Fibroblast of mammary gland (primary cell): Measurements from ENCODE around the gene SLC25A3.

Source experiments
- DNase-seq: peaks from one replicate; pipeline ENCODE4 v3.0.0-alpha.2; 2010; ENCODE audit warnings: low read depth
- H3K4me3 ChIP-seq: 2 replicates; pipeline ENCODE4 v1.5.1; 2011; ENCODE audit warnings: low read depth, mild to moderate bottlenecking, low read length, moderate library complexity; ENCODE audit not compliant: control insufficient read depth
- TF ChIP-seq, protein P1 (sequence below): conservative IDR thresholded peaks from 2 replicates; pipeline ENCODE4 v1.5.1; 2011; ENCODE audit warnings: low read depth, low read length, inconsistent platforms; ENCODE audit not compliant: control insufficient read depth, insufficient read depth

Gene SLC25A3

GRCh38 chr12:98644433-98644711, 50.9 kb downstream of the SLC25A3 start:
- no peak for DNase-seq
- TF ChIP-seq, protein P1, sequence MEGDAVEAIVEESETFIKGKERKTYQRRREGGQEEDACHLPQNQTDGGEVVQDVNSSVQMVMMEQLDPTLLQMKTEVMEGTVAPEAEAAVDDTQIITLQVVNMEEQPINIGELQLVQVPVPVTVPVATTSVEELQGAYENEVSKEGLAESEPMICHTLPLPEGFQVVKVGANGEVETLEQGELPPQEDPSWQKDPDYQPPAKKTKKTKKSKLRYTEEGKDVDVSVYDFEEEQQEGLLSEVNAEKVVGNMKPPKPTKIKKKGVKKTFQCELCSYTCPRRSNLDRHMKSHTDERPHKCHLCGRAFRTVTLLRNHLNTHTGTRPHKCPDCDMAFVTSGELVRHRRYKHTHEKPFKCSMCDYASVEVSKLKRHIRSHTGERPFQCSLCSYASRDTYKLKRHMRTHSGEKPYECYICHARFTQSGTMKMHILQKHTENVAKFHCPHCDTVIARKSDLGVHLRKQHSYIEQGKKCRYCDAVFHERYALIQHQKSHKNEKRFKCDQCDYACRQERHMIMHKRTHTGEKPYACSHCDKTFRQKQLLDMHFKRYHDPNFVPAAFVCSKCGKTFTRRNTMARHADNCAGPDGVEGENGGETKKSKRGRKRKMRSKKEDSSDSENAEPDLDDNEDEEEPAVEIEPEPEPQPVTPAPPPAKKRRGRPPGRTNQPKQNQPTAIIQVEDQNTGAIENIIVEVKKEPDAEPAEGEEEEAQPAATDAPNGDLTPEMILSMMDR, result no peak

GRCh38 chr12:98644712-98645571, 51.5 kb downstream of the SLC25A3 start, which contains the start of the genes APAF1 and IKBIP:
APAF1 (plus strand) TSS chr12:98645290; CDS start chr12:98648360, 3,070 bp downstream.
IKBIP (minus strand) TSS chr12:98644788; CDS start chr12:98644701, 87 bp downstream.
- DNase-seq, result peak; percentile 94
- H3K4me3 ChIP-seq, result peak within 1 kb of the TSS; percentile 97
- TF ChIP-seq, protein P1, result no peak

More at GRCh38 chr12:98644433-98644711, 50.9 kb downstream of the SLC25A3 start:
- H3K4me3 ChIP-seq, result peak overlapping the region; percentile 93

GRCh38 chr12:98645572-98646067, 52.1 kb downstream of the SLC25A3 start:
- TF ChIP-seq, protein P1, result no peak
- peak; percentile 13 for DNase-seq
- H3K4me3 ChIP-seq, result peak overlapping the region; percentile 97

- H3K4me3 ChIP-seq, result peak overlapping the region; percentile 97
- TF ChIP-seq, protein P1, result peak; percentile 15
- peak; percentile 39 for DNase-seq
These were observed 53.0 kb downstream of the SLC25A3 start for GRCh38 chr12:98646294-98647090.

GRCh38 chr12:98651328-98651727, 57.8 kb downstream of the SLC25A3 start:
- TF ChIP-seq, protein P1, result no peak
- no peak for DNase-seq
- H3K4me3 ChIP-seq, result no peak overlapping the region

DNA sequence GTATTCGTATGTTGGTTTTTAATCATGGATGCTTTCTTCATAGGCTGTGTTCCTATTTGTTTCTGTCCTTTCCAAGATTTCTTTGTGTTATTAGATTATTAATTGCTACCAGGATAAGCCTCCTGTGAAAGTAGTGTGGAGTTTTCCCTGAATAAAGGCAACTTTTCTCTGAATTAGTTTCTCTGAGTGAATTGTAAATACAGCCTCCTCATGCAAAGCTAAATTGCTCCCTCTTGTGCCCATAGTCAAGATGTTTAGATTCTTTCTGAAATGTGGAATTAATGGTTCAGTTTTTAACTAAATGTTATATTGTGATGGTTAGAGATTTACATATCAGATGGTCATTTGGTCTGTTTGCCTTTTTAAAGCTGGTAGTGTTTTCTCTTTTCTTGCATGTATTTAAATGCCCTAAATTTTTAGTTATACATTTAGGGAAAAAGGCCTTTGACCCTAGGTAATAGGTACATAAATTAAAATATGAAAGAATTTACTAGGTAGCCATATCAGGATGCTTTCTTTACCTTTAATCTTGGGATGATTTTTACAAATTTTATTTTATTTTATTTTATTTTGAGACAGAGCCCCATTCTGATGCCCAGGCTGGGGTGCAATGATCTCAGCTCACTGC, 60.5 kb downstream of the SLC25A3 start:
- DNase-seq, result peak; percentile 71
- TF ChIP-seq, protein P1, result peak; percentile 70
- H3K4me3 ChIP-seq, result no peak overlapping the region
